Hepatocyte (in vitro differentiated cells): ENCODE measurements around the gene SLC26A3.
"Not testable (repeated sequence)": the region's sequence is repeated elsewhere in the genome, so short reads cannot be mapped to it uniquely, and the experiment has no call there.

Experiments
- CTCF ChIP-seq: fragments of 200-600 bp; sonication (generic); IDR thresholded peaks from 2 replicates; pipeline ENCODE4 v1.5.1; 2016; ENCODE audit warnings: antibody characterized with exemption, mild to moderate bottlenecking; ENCODE audit not compliant: poor library complexity
- EZH2 ChIP-seq: fragments of 200-600 bp; sonication (generic); IDR thresholded peaks from 2 replicates; pipeline ENCODE4 v1.6.1; 2016; ENCODE audit warnings: antibody characterized with exemption, mild to moderate bottlenecking, borderline replicate concordance

- not testable (repeated sequence) for TF ChIP-seq CTCF, EZH2
Observed at GRCh38 chr7:107848211-107848610, 45.2 kb upstream of the SLC26A3 start.
